GM13976 (cell line): ENCODE data around the gene MSX2.

ENCODE experiments used
- DNase-seq: peaks from one replicate; pipeline ENCODE4 v3.0.0; 2012; ENCODE audit warnings: low spot score
- CTCF ChIP-seq: IDR thresholded peaks from 2 replicates; pipeline ENCODE4 v1.5.1; 2012; ENCODE audit warnings: borderline replicate concordance, mild to moderate bottlenecking; ENCODE audit not compliant: insufficient read depth; ENCODE audit errors: extremely low read depth, missing control alignments, control extremely low read depth
- in situ Hi-C: fragments of 300-500 bp; cut with MboI; formaldehyde crosslinking; loops from one replicate; pipeline ENCODE4 v1.12.0; 2022; ENCODE audit warnings: low sequenced_read_pairs, mixed read lengths, inconsistent platforms; ENCODE audit not compliant: unreplicated experiment

The MSX2 gene

GRCh38 chr5:174722500-174722899 is 1.9 kb upstream of the MSX2 start:
- in situ Hi-C loops, result no loop called here
- DNase-seq, result no peak
- TF ChIP-seq CTCF, result no peak

GRCh38 chr5:174723315-174723978 is 935 bp upstream of the MSX2 start:
- TF ChIP-seq CTCF, result no peak
- in situ Hi-C loops, result no loop called here
- no peak for DNase-seq

GRCh38 chr5:174723979-174724483 is 351 bp upstream of the MSX2 start:
- in situ Hi-C loops, result no loop called here
- TF ChIP-seq CTCF, result no peak
- no peak for DNase-seq

GRCh38 chr5:174725261-174725990 is 1.0 kb downstream of the MSX2 start:
- no peak for TF ChIP-seq CTCF
- in situ Hi-C loops, result no loop called here

GRCh38 chr5:174725991-174726601 is 1.7 kb downstream of the MSX2 start:
- in situ Hi-C loops, result no loop called here
- no peak for TF ChIP-seq CTCF
- no peak for DNase-seq

More at GRCh38 chr5:174725261-174725990, 1.0 kb downstream of the MSX2 start:
- no peak for DNase-seq

GRCh38 chr5:174726916-174727793 is 2.8 kb downstream of the MSX2 start:
- in situ Hi-C loops, result no loop called here
- no peak for DNase-seq
- TF ChIP-seq CTCF, result no peak
